K562 (cell line): ENCODE data around the gene KMT5C. TPM values are rescaled to one million over a fixed set of nuclear protein-coding genes. Genes with fewer than 3 reads are reported as not detected.

Experiments
- BMI1 ChIP-seq: fragments of 150-350 bp; IDR thresholded peaks from 2 replicates; pipeline ENCODE4 v1.6.1; 2014; ENCODE audit warnings: low read length
- C11orf30 ChIP-seq: fragments of 450-650 bp; IDR thresholded peaks from 2 replicates; pipeline ENCODE4 v1.6.1; 2016; ENCODE audit warnings: low read depth, mild to moderate bottlenecking
- CBX2 ChIP-seq: fragments of 200-600 bp; sonication (generic); IDR thresholded peaks from one replicate; pipeline ENCODE4 v1.6.1; 2012; ENCODE audit warnings: mild to moderate bottlenecking, low read length, inconsistent platforms; ENCODE audit not compliant: insufficient read depth, poor library complexity, severe bottlenecking
- CHCHD3 ChIP-seq: fragments of 250-450 bp; sonication (Bioruptor Pico); IDR thresholded peaks from 2 replicates; pipeline ENCODE4 v2.1.2; 2022; ENCODE audit warnings: mild to moderate bottlenecking
- GTF2B ChIP-seq: IDR thresholded peaks from 2 replicates; pipeline ENCODE4 v1.6.1; 2011; ENCODE audit not compliant: insufficient read length; ENCODE audit errors: extremely low read depth
- HNRNPL ChIP-seq: fragments of 200-400 bp; formaldehyde crosslinking; IDR thresholded peaks from 2 replicates; pipeline ENCODE4 v1.6.1; 2017; ENCODE audit warnings: low read depth, mild to moderate bottlenecking, low read length
- JUNB ChIP-seq: fragments of 450-650 bp; formaldehyde crosslinking; conservative IDR thresholded peaks from 2 replicates; pipeline ENCODE4 v1.4.0; 2020; ENCODE audit warnings: mild to moderate bottlenecking
- KAT8 ChIP-seq: fragments of 450-650 bp; IDR thresholded peaks from 2 replicates; pipeline ENCODE4 v1.6.1; 2016; ENCODE audit warnings: low read depth, mild to moderate bottlenecking
- KHSRP ChIP-seq: fragments of 450-650 bp; IDR thresholded peaks from 2 replicates; pipeline ENCODE4 v1.6.1; 2017
- KLF1 ChIP-seq: fragments of 450-650 bp; IDR thresholded peaks from 2 replicates; pipeline ENCODE4 v1.6.1; 2016; ENCODE audit warnings: missing genetic modification characterization, missing compliant biosample characterization
- MNT ChIP-seq, 2 experiments: fragments of 450-650 bp; conservative IDR thresholded peaks; 2 replicates each; pipeline ENCODE4 v1.6.1; 2017; ENCODE audit warnings: mild to moderate bottlenecking in 2 of 2, moderate library complexity in 2 of 2
- PRPF4 ChIP-seq: fragments of 200-400 bp; formaldehyde crosslinking; IDR thresholded peaks from one replicate; pipeline ENCODE4 v1.6.1; 2017; ENCODE audit warnings: low read length, low read depth, mild to moderate bottlenecking; ENCODE audit not compliant: insufficient read depth, poor library complexity, severe bottlenecking
- PTTG1 ChIP-seq: fragments of 450-650 bp; IDR thresholded peaks from 2 replicates; pipeline ENCODE4 v1.6.1; 2016; ENCODE audit warnings: low read depth, mild to moderate bottlenecking, missing genetic modification characterization, missing compliant biosample characterization
- RNF219 ChIP-seq: fragments of 250-450 bp; sonication (Bioruptor Pico); IDR thresholded peaks from 2 replicates; pipeline ENCODE4 v1.5.0; 2022; ENCODE audit warnings: mild to moderate bottlenecking
- SAFB2 ChIP-seq: fragments of 200-400 bp; formaldehyde crosslinking; IDR thresholded peaks from 2 replicates; pipeline ENCODE4 v1.6.1; 2018; ENCODE audit warnings: borderline replicate concordance, low read length, low read depth, moderate library complexity; ENCODE audit not compliant: severe bottlenecking
- SETDB1 ChIP-seq: IDR thresholded peaks from one replicate; pipeline ENCODE4 v1.6.1; 2012; ENCODE audit warnings: low read length, control low read depth, inconsistent platforms
- SIRT6 ChIP-seq: IDR thresholded peaks from one replicate; pipeline ENCODE4 v1.6.1; 2012; ENCODE audit warnings: low read depth, mild to moderate bottlenecking, control low read depth, inconsistent platforms, low read length, moderate library complexity
- SMAD2 ChIP-seq: fragments of 150-350 bp; IDR thresholded peaks from 2 replicates; pipeline ENCODE4 v1.6.1; 2014; ENCODE audit warnings: low read depth, mild to moderate bottlenecking, low read length
- U2AF1 ChIP-seq: fragments of 200-400 bp; formaldehyde crosslinking; optimal IDR thresholded peaks from 2 replicates; pipeline ENCODE3; 2017; ENCODE audit warnings: mild to moderate bottlenecking, low read depth, low read length, moderate library complexity
- ZFP30 ChIP-seq: fragments of 250-450 bp; sonication (Bioruptor Pico); IDR thresholded peaks from 2 replicates; pipeline ENCODE4 v1.8.0; 2022; ENCODE audit warnings: moderate library complexity, mild to moderate bottlenecking, inconsistent platforms, borderline replicate concordance
- ZNF133 ChIP-seq: fragments of 250-450 bp; sonication (Bioruptor Pico); IDR thresholded peaks from 2 replicates; pipeline ENCODE4 v1.4.0; 2020; ENCODE audit warnings: mild to moderate bottlenecking
- ZNF398 ChIP-seq: fragments of 250-450 bp; sonication (Bioruptor Pico); IDR thresholded peaks from 2 replicates; pipeline ENCODE4 v1.8.0; 2021; ENCODE audit warnings: moderate library complexity, mild to moderate bottlenecking, inconsistent platforms
- ZNF512 ChIP-seq: IDR thresholded peaks from 2 replicates; pipeline ENCODE4 v1.6.1; 2016; ENCODE audit warnings: missing genetic modification characterization, missing compliant biosample characterization
- polyA plus RNA-seq, 8 experiments: library from polyadenylated mRNA; depleted of rRNA in 4 of 8; stranded (reverse) in 5 of 8; unstranded in 3 of 8; fragments of >200 nt; fragmentation: Nextera tagmentation in 2 of 8; fragmentation: Illumina TruSeq in 1 of 8; extraction: Ambion mirVana in 2 of 8; extraction: Trizol in 1 of 8; gene quantifications; 2 replicates each; pipeline versions ENCODE4 v1.2.1 to v1.2.3, GENCODE V29; 2011 to 2014; ENCODE audit warnings: inconsistent platforms in 1 of 8, missing spikeins in 1 of 8
- total RNA-seq, 7 experiments: library from RNA; depleted of rRNA in 6 of 7; stranded (reverse); fragments of >200 nt in 6 of 7; fragmentation: Illumina TruSeq in 2 of 7; extraction: Trizol in 2 of 7; gene quantifications; 2 replicates each; pipeline versions ENCODE4 v1.2.1 to v1.2.3, GENCODE V29; 2011 to 2021; ENCODE audit warnings: low replicate concordance in 1 of 7

The KMT5C gene
- total and polyA plus RNA-seq, 9 of the 15 experiments (the other 6 are each of a cell fraction or from before 2014, with no cell fraction given): 0.15 to 53.5 (median 16.6) TPM

GRCh38 chr19:55340784-55341147 is 1.1 kb downstream of the KMT5C start (continued):
- no peak for TF ChIP-seq ZNF398 (CRISPR knock-in tag)
- no peak for TF ChIP-seq JUNB (CRISPR knock-in tag)
- TF ChIP-seq GTF2B: no peak
- TF ChIP-seq CBX2: no peak
- no peak for TF ChIP-seq U2AF1
- TF ChIP-seq C11orf30: no peak
- TF ChIP-seq PRPF4: no peak
- no peak for TF ChIP-seq KAT8
- TF ChIP-seq ZNF512 (tag): no peak
- TF ChIP-seq HNRNPL: no peak
- TF ChIP-seq ZFP30 (CRISPR knock-in tag): no peak
- TF ChIP-seq KLF1 (tag): no peak
- no peak for TF ChIP-seq SMAD2
- TF ChIP-seq RNF219 (CRISPR knock-in tag): no peak
- no peak for TF ChIP-seq BMI1
- no peak for TF ChIP-seq MNT (conservative IDR thresholded peaks at IDR 0.05)
- no peak for TF ChIP-seq PTTG1 (tag)
- no peak for TF ChIP-seq ZNF133 (CRISPR knock-in tag)
- TF ChIP-seq SAFB2: no peak
- no peak for TF ChIP-seq SIRT6
- no peak for TF ChIP-seq SETDB1
- TF ChIP-seq KHSRP: no peak
- no peak for TF ChIP-seq CHCHD3 (CRISPR knock-in tag)
